ENCODE results near the gene PPP3CA. TPM values are rescaled to one million over a fixed set of nuclear protein-coding genes. Genes with fewer than 3 reads are reported as not detected.

PPP3CA gene
- polyA plus RNA-seq, 1 donor (not counting 4 experiments of a cell fraction or from before 2014, with no cell fraction given) = 43.3 TPM

- FAIRE-seq = no peak
- no peak overlapping the region for H3K9ac ChIP-seq (ENCODE audit: control insufficient read depth, extremely low read depth, insufficient read depth, low read length)
- H3K79me2 ChIP-seq (ENCODE audit: control insufficient read depth, insufficient read depth, low read length) = peaks cover 90% of the 10 kb centered on the region
- DNase-seq (ENCODE audit: low read depth, low spot score) = no peak
- peaks cover 5% of the 10 kb centered on the region for H3K4me1 ChIP-seq (ENCODE audit: control insufficient read depth, extremely low read depth, insufficient read depth, low read length)
- peaks cover 3% of the 10 kb centered on the region for H3K9me1 ChIP-seq (ENCODE audit: control insufficient read depth, extremely low read depth, insufficient read depth, low read length)
- H3K27me3 ChIP-seq (ENCODE audit: control insufficient read depth, extremely low read depth, insufficient read depth, low read length) = no peaks in the 10 kb centered on the region
- no peaks in the 10 kb centered on the region for H3K9me3 ChIP-seq (ENCODE audit: control insufficient read depth, low read depth, low read length)
- H2AFZ ChIP-seq (ENCODE audit: control insufficient read depth, low read length) = no peak overlapping the region
- no peak for TF ChIP-seq EZH2 (IDR thresholded peaks at IDR 0.05; ENCODE audit: low read length)
- no peak for TF ChIP-seq CTCF (optimal IDR thresholded peaks at IDR 0.05 in 1 of 3, IDR thresholded peaks at IDR 0.05 in 1 of 3, conservative IDR thresholded peaks at IDR 0.05 in 1 of 3; ENCODE audit: extremely low read depth in 1 of 3, insufficient read depth in 2 of 3, low read length in 3 of 3)
- no peak overlapping the region for H3K27ac ChIP-seq (ENCODE audit: control insufficient read depth, insufficient read depth, low read length)
- H3K36me3 ChIP-seq (ENCODE audit: control insufficient read depth in 2 of 2, extremely low read depth in 1 of 2, insufficient read depth in 2 of 2, low read length in 2 of 2) = no peaks in the 10 kb centered on the region
- H3K4me2 ChIP-seq (ENCODE audit: control insufficient read depth, extremely low read depth, insufficient read depth, low read depth, low read length) = no peak overlapping the region
- H4K20me1 ChIP-seq (ENCODE audit: control insufficient read depth, extremely low read depth, insufficient read depth, low read length) = peaks cover 16% of the 10 kb centered on the region
- no peak overlapping the region for H3K4me3 ChIP-seq (ENCODE audit: control insufficient read depth in 2 of 3, extremely low read depth in 1 of 3, insufficient read depth in 2 of 3, low read depth in 1 of 3, low read length in 3 of 3)
- dilution Hi-C loops (cut with MboI; ENCODE audit: extremely low pct_ligation_motif_present, low sequenced_read_pairs) = no loop called here
Measured at GRCh38 chr4:101271516-101271915, 75.8 kb downstream of the PPP3CA start.

GRCh38 chr4:101269682-101270081, 77.6 kb downstream of the PPP3CA start:
- no peak overlapping the region for H3K9ac ChIP-seq (ENCODE audit: control insufficient read depth, extremely low read depth, insufficient read depth, low read length)
- TF ChIP-seq CTCF (optimal IDR thresholded peaks at IDR 0.05 in 1 of 3, IDR thresholded peaks at IDR 0.05 in 1 of 3, conservative IDR thresholded peaks at IDR 0.05 in 1 of 3; ENCODE audit: extremely low read depth in 1 of 3, insufficient read depth in 2 of 3, low read length in 3 of 3) = no peak
- no peak for TF ChIP-seq EZH2 (IDR thresholded peaks at IDR 0.05; ENCODE audit: low read length)
- DNase-seq (ENCODE audit: low read depth, low spot score) (no peak), FAIRE-seq (no peak)
- peaks cover 85% of the 10 kb centered on the region for H3K79me2 ChIP-seq (ENCODE audit: control insufficient read depth, insufficient read depth, low read length)
- no peak overlapping the region for H3K4me3 ChIP-seq (ENCODE audit: control insufficient read depth in 2 of 3, extremely low read depth in 1 of 3, insufficient read depth in 2 of 3, low read depth in 1 of 3, low read length in 3 of 3)
- no peaks in the 10 kb centered on the region for H3K36me3 ChIP-seq (ENCODE audit: control insufficient read depth in 2 of 2, extremely low read depth in 1 of 2, insufficient read depth in 2 of 2, low read length in 2 of 2)
- H2AFZ ChIP-seq (ENCODE audit: control insufficient read depth, low read length) = no peak overlapping the region
- H3K27me3 ChIP-seq (ENCODE audit: control insufficient read depth, extremely low read depth, insufficient read depth, low read length) = no peaks in the 10 kb centered on the region
- H3K27ac ChIP-seq (ENCODE audit: control insufficient read depth, insufficient read depth, low read length) = no peak overlapping the region
- H3K9me3 ChIP-seq (ENCODE audit: control insufficient read depth, low read depth, low read length) = no peaks in the 10 kb centered on the region
- dilution Hi-C loops (cut with MboI; ENCODE audit: extremely low pct_ligation_motif_present, low sequenced_read_pairs) = no loop called here
- H3K4me2 ChIP-seq (ENCODE audit: control insufficient read depth, extremely low read depth, insufficient read depth, low read depth, low read length) = no peak overlapping the region
- H3K4me1 ChIP-seq (ENCODE audit: control insufficient read depth, extremely low read depth, insufficient read depth, low read length) = peaks cover 21% of the 10 kb centered on the region
- H4K20me1 ChIP-seq (ENCODE audit: control insufficient read depth, extremely low read depth, insufficient read depth, low read length) = peaks cover 16% of the 10 kb centered on the region
- H3K9me1 ChIP-seq (ENCODE audit: control insufficient read depth, extremely low read depth, insufficient read depth, low read length) = peaks cover 5% of the 10 kb centered on the region
